ENCODE data around the gene YIPF3. TPM values are rescaled to one million over a fixed set of nuclear protein-coding genes. Genes with fewer than 3 reads are reported as not detected.

The YIPF3 gene
- total and polyA plus RNA-seq, 4 donors: 81.3 to 119 (median 96.2) TPM

DNA sequence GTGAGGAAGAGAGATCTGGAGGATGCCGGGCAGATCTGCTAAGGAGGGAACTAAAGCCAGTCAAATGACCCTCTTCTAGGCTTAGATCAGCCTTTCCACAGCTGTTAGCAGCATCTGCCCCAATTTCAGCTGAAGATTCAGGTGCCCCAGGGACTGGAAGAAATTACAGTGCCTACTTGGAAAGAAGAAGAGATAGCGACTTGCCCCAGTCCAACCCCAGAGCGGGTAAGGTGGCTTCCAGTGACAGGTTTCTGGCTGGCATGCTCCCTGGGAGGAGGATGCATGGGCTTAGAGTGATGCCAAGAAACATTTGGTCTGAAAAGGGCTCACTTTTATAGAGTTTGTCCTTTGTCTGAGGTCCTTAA is 38.7 kb downstream of the YIPF3 start:
- H3K9ac ChIP-seq (ENCODE audit: insufficient read depth in 1 of 2, low read length in 2 of 2): peak overlapping the region; percentile 66 to 91
- no peaks in the 10 kb centered on the region for H3K9me3 ChIP-seq (ENCODE audit: control insufficient read depth in 4 of 4, insufficient read depth in 3 of 4, low read length in 3 of 4)
- no peak for ATAC-seq (ENCODE audit: insufficient read depth, low FRiP score)
- peak overlapping the region; percentile 68 for H3K4me3 ChIP-seq
- 18 to 20% methylated on average over 3 of the region's 3 CpGs for WGBS, 2 donors
- H3K4me1 ChIP-seq (ENCODE audit: control insufficient read depth in 5 of 5, insufficient read depth in 5 of 5, low read length in 5 of 5): peaks cover 7 to 17% (median 10%) of the 10 kb centered on the region in 5 donors
- peak overlapping the region in 1 of 2 donors; percentile 69 for H3K27ac ChIP-seq (ENCODE audit: low read depth in 1 of 2, low read length in 1 of 2)
- peaks cover 0 to 2% (median under 1%) of the 10 kb centered on the region in 4 donors for H3K36me3 ChIP-seq (ENCODE audit: control insufficient read depth in 4 of 4, insufficient read depth in 4 of 4, low read length in 4 of 4)
- DNase-seq: no peak
- H3K27me3 ChIP-seq (ENCODE audit: control insufficient read depth in 3 of 3, insufficient read depth in 3 of 3, low read length in 2 of 3): no peaks in the 10 kb centered on the region
- TF ChIP-seq CTCF (IDR thresholded peaks at IDR 0.05; ENCODE audit: control extremely low read depth, extremely low read depth): no peak

DNA sequence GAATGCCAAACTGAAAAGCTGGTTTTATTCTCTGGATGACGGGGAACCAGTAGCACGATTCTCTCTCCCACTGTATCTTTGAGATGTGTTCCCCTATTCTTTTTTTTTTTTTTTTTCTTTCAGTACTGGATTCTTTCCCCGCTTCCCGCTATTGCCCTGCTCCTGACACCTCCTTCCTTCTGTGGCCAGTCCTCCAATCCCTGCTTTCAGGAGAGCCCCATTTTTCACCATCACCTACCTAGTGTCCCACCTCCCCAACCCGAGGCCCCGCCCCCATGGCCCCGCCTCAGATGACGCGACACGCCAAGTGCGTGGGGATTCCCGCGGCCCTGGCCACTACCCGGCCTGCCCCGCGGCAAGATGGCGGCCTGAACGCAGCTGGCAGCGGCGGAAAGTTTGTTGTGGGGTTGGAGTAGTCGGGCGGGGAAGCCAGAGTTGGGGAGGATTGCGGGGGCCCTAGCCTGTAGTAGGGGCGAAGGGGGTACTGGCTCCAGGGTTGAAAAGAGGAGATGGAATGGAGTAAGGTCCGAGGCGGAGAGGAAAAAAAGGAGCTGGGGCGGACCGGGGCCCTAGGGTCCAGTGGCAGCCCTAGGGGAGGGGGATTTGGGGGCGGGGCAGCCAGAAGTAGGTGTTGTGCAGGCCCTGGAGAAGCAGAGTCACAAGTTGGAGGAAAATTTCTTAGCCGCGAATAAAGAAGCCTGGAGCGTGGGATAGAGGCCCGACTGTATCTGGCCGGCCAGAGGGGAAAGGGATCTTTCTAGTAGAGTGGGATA is 39.3 kb downstream of the YIPF3 start, which contains the start of gene TJAP1:
TJAP1 (plus strand) TSS at position 336 of the 773 bp plus-strand sequence. CDS start 21,432 bp downstream, outside the sequence.
- peak within 1 kb of the TSS; percentile 68 for H3K4me3 ChIP-seq
- H3K4me1 ChIP-seq (ENCODE audit: control insufficient read depth in 5 of 5, insufficient read depth in 5 of 5, low read length in 5 of 5): peaks cover 7 to 17% (median 10%) of the 10 kb centered on the region in 5 donors
- 1% methylated on average over 34 of the region's 34 CpGs for WGBS, 2 donors
- H3K27me3 ChIP-seq (ENCODE audit: control insufficient read depth in 3 of 3, insufficient read depth in 3 of 3, low read length in 2 of 3): no peaks in the 10 kb centered on the region
- H3K9me3 ChIP-seq (ENCODE audit: control insufficient read depth in 4 of 4, insufficient read depth in 3 of 4, low read length in 3 of 4): no peaks in the 10 kb centered on the region
- H3K27ac ChIP-seq (ENCODE audit: low read depth in 1 of 2, low read length in 1 of 2): peak within 1 kb of the TSS; percentile 52 to 69
- H3K36me3 ChIP-seq (ENCODE audit: control insufficient read depth in 4 of 4, insufficient read depth in 4 of 4, low read length in 4 of 4): peaks cover 0 to 2% (median under 1%) of the 10 kb centered on the region in 4 donors
- H3K9ac ChIP-seq (ENCODE audit: insufficient read depth in 1 of 2, low read length in 2 of 2): peak within 1 kb of the TSS; percentile 66 to 91
- peak; percentile 92 to 96 (median 93) for DNase-seq
- no peak for TF ChIP-seq CTCF (IDR thresholded peaks at IDR 0.05; ENCODE audit: control extremely low read depth, extremely low read depth)
- peak; percentile 100 for ATAC-seq (ENCODE audit: insufficient read depth, low FRiP score)

DNA sequence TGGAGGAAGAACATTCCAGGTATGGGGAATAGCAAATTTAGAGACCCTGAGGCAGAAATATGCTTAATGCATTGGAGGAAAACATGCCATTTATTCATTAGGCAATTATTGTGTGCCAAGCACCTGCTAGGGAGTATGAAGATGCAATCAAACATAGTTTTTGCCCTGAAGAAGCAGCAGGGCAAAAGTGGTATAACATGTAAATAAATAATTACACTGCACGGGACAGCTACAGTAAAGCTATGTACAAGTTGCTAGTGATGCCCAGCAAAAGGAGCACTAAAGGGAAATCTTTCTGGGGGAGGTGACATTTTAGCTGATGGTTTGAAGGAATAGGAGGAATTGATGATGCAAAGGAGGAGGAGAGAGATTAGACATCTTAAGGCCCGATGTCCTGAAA is 40.0 kb downstream of the YIPF3 start:
- Histone ChIP-seq H3K36me3 (ENCODE audit: control insufficient read depth in 4 of 4, insufficient read depth in 4 of 4, low read length in 4 of 4) (peaks cover 0 to 2% (median 0%) of the 10 kb centered on the region in 4 donors), H3K4me3 (no peak overlapping the region), H3K27ac (ENCODE audit: low read depth in 1 of 2, low read length in 1 of 2) (peak overlapping the region in 1 of 2 donors; percentile 52), H3K4me1 (ENCODE audit: control insufficient read depth in 5 of 5, insufficient read depth in 5 of 5, low read length in 5 of 5) (peaks cover 7 to 17% (median 10%) of the 10 kb centered on the region in 5 donors), H3K9ac (ENCODE audit: insufficient read depth in 1 of 2, low read length in 2 of 2) (peak overlapping the region in 1 of 2 donors; percentile 65), H3K9me3 (ENCODE audit: control insufficient read depth in 4 of 4, insufficient read depth in 3 of 4, low read length in 3 of 4) (no peaks in the 10 kb centered on the region), H3K27me3 (ENCODE audit: control insufficient read depth in 3 of 3, insufficient read depth in 3 of 3, low read length in 2 of 3) (no peaks in the 10 kb centered on the region)
- ATAC-seq (ENCODE audit: insufficient read depth, low FRiP score) (no peak), DNase-seq (no peak)
- 21 to 37% methylated on average over 2 of the region's 2 CpGs for WGBS, 2 donors
- TF ChIP-seq CTCF (IDR thresholded peaks at IDR 0.05; ENCODE audit: control extremely low read depth, extremely low read depth): no peak

All from lung (tissue), 12 donors.